HepG2 (cell line): ENCODE measurements around the gene MECR. TPM values are rescaled to one million over a fixed set of nuclear protein-coding genes. Genes with fewer than 3 reads are reported as not detected.

ENCODE experiments used
- CEBPB ChIP-seq: IDR thresholded peaks from 2 replicates; pipeline ENCODE4 v1.6.1; 2011; ENCODE audit warnings: low read depth, low read length, improper control_type of control experiment, borderline replicate concordance
- E2F5 ChIP-seq: sonication (generic); formaldehyde crosslinking; conservative IDR thresholded peaks from 2 replicates; pipeline ENCODE4 v1.4.0; 2020; ENCODE audit warnings: missing genetic modification reagents
- ESRRA ChIP-seq: sonication (generic); formaldehyde crosslinking; IDR thresholded peaks from 2 replicates; pipeline ENCODE4 v1.5.1; 2020; ENCODE audit warnings: mild to moderate bottlenecking, low read depth, missing genetic modification reagents
- FOXC1 ChIP-seq: sonication (generic); formaldehyde crosslinking; IDR thresholded peaks from 2 replicates; pipeline ENCODE4 v1.8.0; 2022; ENCODE audit warnings: mild to moderate bottlenecking, missing genetic modification reagents, borderline replicate concordance
- IRX3 ChIP-seq: sonication (generic); formaldehyde crosslinking; IDR thresholded peaks from 2 replicates; pipeline ENCODE4 v1.8.1; 2023; ENCODE audit warnings: mild to moderate bottlenecking, low read depth, missing genetic modification reagents, borderline replicate concordance
- NCOA2 ChIP-seq: sonication (generic); formaldehyde crosslinking; IDR thresholded peaks from 2 replicates; pipeline ENCODE4 v1.8.0; 2022; ENCODE audit warnings: inconsistent platforms
- NR2C2 ChIP-seq: sonication (generic); formaldehyde crosslinking; IDR thresholded peaks from 2 replicates; pipeline ENCODE4 v1.4.0; 2020; ENCODE audit warnings: missing genetic modification reagents, mild to moderate bottlenecking, moderate library complexity, borderline replicate concordance
- RARG ChIP-seq: sonication (generic); formaldehyde crosslinking; IDR thresholded peaks from 2 replicates; pipeline ENCODE4 v1.4.0; 2020; ENCODE audit warnings: low read depth, mild to moderate bottlenecking, missing genetic modification reagents
- TERF1 ChIP-seq: sonication (generic); formaldehyde crosslinking; IDR thresholded peaks from 2 replicates; pipeline ENCODE4 v1.8.0; 2022; ENCODE audit warnings: mild to moderate bottlenecking, missing genetic modification reagents, moderate library complexity
- TFDP2 ChIP-seq: sonication (generic); formaldehyde crosslinking; IDR thresholded peaks from 2 replicates; pipeline ENCODE4 v1.4.0; 2020; ENCODE audit warnings: missing genetic modification reagents
- TSC22D2 ChIP-seq: sonication (generic); formaldehyde crosslinking; IDR thresholded peaks from 2 replicates; pipeline ENCODE4 v1.5.1; 2020; ENCODE audit warnings: missing genetic modification reagents, mild to moderate bottlenecking, borderline replicate concordance
- USF2 ChIP-seq, 2 experiments: sonication (generic) in 1 of 2; formaldehyde crosslinking in 1 of 2; IDR thresholded peaks; 2 replicates each; pipeline versions ENCODE4 v1.5.1 to v1.6.1; 2011 to 2020; ENCODE audit warnings: borderline replicate concordance in 1 of 2, low read depth in 1 of 2, low read length in 1 of 2, mild to moderate bottlenecking in 1 of 2, missing genetic modification reagents in 1 of 2, moderate library complexity in 1 of 2
- ZFP37 ChIP-seq: sonication (generic); formaldehyde crosslinking; IDR thresholded peaks from 2 replicates; pipeline ENCODE4 v1.4.0; 2020; ENCODE audit warnings: missing genetic modification reagents, borderline replicate concordance
- ZFP62 ChIP-seq: sonication (generic); formaldehyde crosslinking; IDR thresholded peaks from 2 replicates; pipeline ENCODE4 v1.4.0; 2020; ENCODE audit warnings: missing genetic modification reagents
- ZNF224 ChIP-seq: sonication (generic); formaldehyde crosslinking; IDR thresholded peaks from 2 replicates; pipeline ENCODE4 v1.5.0; 2020; ENCODE audit warnings: mild to moderate bottlenecking, missing genetic modification reagents
- ZNF503 ChIP-seq: sonication (generic); formaldehyde crosslinking; IDR thresholded peaks from 2 replicates; pipeline ENCODE4 v1.4.0; 2020; ENCODE audit warnings: missing genetic modification reagents
- ZNF552 ChIP-seq: sonication (generic); formaldehyde crosslinking; IDR thresholded peaks from 2 replicates; pipeline ENCODE4 v1.9.0; 2022; ENCODE audit warnings: missing genetic modification reagents, mild to moderate bottlenecking, borderline replicate concordance
- ZNF737 ChIP-seq: sonication (generic); formaldehyde crosslinking; IDR thresholded peaks from 2 replicates; pipeline ENCODE4 v1.5.0; 2020; ENCODE audit warnings: missing genetic modification reagents, mild to moderate bottlenecking, borderline replicate concordance
- ZNF766 ChIP-seq: sonication (generic); formaldehyde crosslinking; IDR thresholded peaks from 2 replicates; pipeline ENCODE4 v1.5.0; 2020; ENCODE audit warnings: missing genetic modification reagents, borderline replicate concordance
- ZNF784 ChIP-seq: sonication (generic); formaldehyde crosslinking; IDR thresholded peaks from 2 replicates; pipeline ENCODE4 v1.5.1; 2020; ENCODE audit warnings: missing genetic modification reagents, mild to moderate bottlenecking, borderline replicate concordance
- polyA plus RNA-seq, 8 experiments: library from polyadenylated mRNA; depleted of rRNA in 3 of 8; stranded (reverse) in 7 of 8; unstranded in 1 of 8; fragments of >200 nt; fragmentation: Illumina TruSeq in 4 of 8; extraction: Trizol in 4 of 8; gene quantifications; 2 replicates each; pipeline versions ENCODE4 v1.2.1 to v1.2.3, GENCODE V29; 2011 to 2016; ENCODE audit warnings: low read depth in 4 of 8, missing spikeins in 1 of 8, mixed read lengths in 1 of 8; ENCODE audit not compliant: insufficient read depth in 1 of 8
- total RNA-seq, 5 experiments: library from RNA; depleted of rRNA; stranded (reverse); fragments of >200 nt; fragmentation: Illumina TruSeq; extraction: Trizol; gene quantifications; 2 replicates each; pipeline ENCODE4 v1.2.3, GENCODE V29; 2016; ENCODE audit warnings: low read depth in 1 of 5

Gene MECR
- total and polyA plus RNA-seq, 2 of the 13 experiments (the other 11 are each of a cell fraction or from before 2014, with no cell fraction given) = 18.8 to 24.9 TPM

- TF ChIP-seq TERF1 (CRISPR knock-in tag) (no peak), CEBPB (no peak), ZNF737 (CRISPR knock-in tag) (no peak), ZNF503 (no peak), ZNF766 (CRISPR knock-in tag) (no peak), NR2C2 (CRISPR knock-in tag) (no peak), IRX3 (CRISPR knock-in tag) (no peak), TSC22D2 (CRISPR knock-in tag) (no peak), ZFP37 (CRISPR knock-in tag) (no peak), FOXC1 (CRISPR knock-in tag) (0 out of 2 replicates have a peak, but pooled peaks have one; percentile 10), ZNF224 (no peak), USF2 (IDR thresholded peaks at IDR 0.05; ENCODE audit: low read depth, low read length) (no peak), USF2 (CRISPR knock-in tag; IDR thresholded peaks at IDR 0.05; ENCODE audit: borderline replicate concordance) (no peak), ZNF552 (CRISPR knock-in tag) (no peak), E2F5 (no peak), RARG (no peak), TFDP2 (CRISPR knock-in tag) (peak; percentile 51), ESRRA (CRISPR knock-in tag) (0 out of 2 replicates have a peak, but pooled peaks have one; percentile 17), ZFP62 (CRISPR knock-in tag) (no peak), ZNF784 (no peak), NCOA2 (CRISPR knock-in tag) (no peak)
Measured at GRCh38 chr1:29237852-29238619, 7.3 kb upstream of the MECR start (continued).
